Thyroid gland (tissue), 4 donors: ENCODE data around the gene HPCA. TPM values are rescaled to one million over a fixed set of nuclear protein-coding genes. Genes with fewer than 3 reads are reported as not detected.

Experiments used
- DNase-seq, 2 donors: peaks; one replicate each; pipeline ENCODE4 v3.0.0-alpha.2; 2019
- H3K27ac ChIP-seq, 3 donors: fragments of 200-600 bp; sonication (generic); 1 replicate in 2 of 3; 2 replicates in 1 of 3; pipeline ENCODE4 v1.5.1; 2016 to 2019; ENCODE audit warnings: mild to moderate bottlenecking in 1 of 3, moderate library complexity in 1 of 3
- H3K27me3 ChIP-seq: fragments of 200-600 bp; sonication (generic); one replicate; pipeline ENCODE4 v1.5.1; 2019
- H3K36me3 ChIP-seq, 2 donors: fragments of 200-600 bp; sonication (generic); one replicate each; pipeline ENCODE4 v1.5.1; 2016 to 2019
- H3K4me1 ChIP-seq, 2 donors: fragments of 200-600 bp; sonication (generic); one replicate each; pipeline ENCODE4 v1.5.1; 2017 to 2019
- H3K4me3 ChIP-seq, 3 donors: fragments of 200-600 bp; sonication (generic); replicated peaks in 1 of 3; 1 replicate in 2 of 3; 2 replicates in 1 of 3; pipeline ENCODE4 v1.5.1; 2016; ENCODE audit warnings: mild to moderate bottlenecking in 1 of 3
- H3K9me3 ChIP-seq: fragments of 200-600 bp; sonication (generic); one replicate; pipeline ENCODE4 v1.5.1; 2017
- POLR2A ChIP-seq, 2 donors: fragments of 450-650 bp; IDR thresholded peaks; one replicate each; pipeline ENCODE4 v1.6.1; 2017; ENCODE audit warnings: antibody characterized with exemption in 2 of 2, mild to moderate bottlenecking in 2 of 2, moderate library complexity in 1 of 2
- WGBS, 2 donors: methylation state at CpG; one replicate each; pipeline ENCODE4 v1.1.5; 2017; 5-methylcytosine and 5-hydroxymethylcytosine counted together
- intact Hi-C: fragments of 100-400 bp; cut with DNase I; formaldehyde crosslinking; loops from one replicate; pipeline ENCODE4 v1.15.1; 2023
- total RNA-seq, 4 donors: library from RNA; depleted of rRNA; stranded (reverse); fragments of >200 nt; gene quantifications; one replicate each; pipeline ENCODE4 v1.2.3, GENCODE V29; 2016
- TF ChIP-seq, protein P1 (sequence below), 6 experiments: fragments of 200-600 bp in 3 of 6; fragments of 450-650 bp in 3 of 6; sonication (generic) in 3 of 6; IDR thresholded peaks; one replicate each; pipeline ENCODE4 v1.5.1; 2016 to 2019; ENCODE audit warnings: antibody characterized with exemption in 6 of 6, mild to moderate bottlenecking in 2 of 6, inconsistent platforms in 1 of 6, moderate library complexity in 1 of 6

The HPCA gene
- total RNA-seq, 4 donors from 2014 or later, result not detected

DNA sequence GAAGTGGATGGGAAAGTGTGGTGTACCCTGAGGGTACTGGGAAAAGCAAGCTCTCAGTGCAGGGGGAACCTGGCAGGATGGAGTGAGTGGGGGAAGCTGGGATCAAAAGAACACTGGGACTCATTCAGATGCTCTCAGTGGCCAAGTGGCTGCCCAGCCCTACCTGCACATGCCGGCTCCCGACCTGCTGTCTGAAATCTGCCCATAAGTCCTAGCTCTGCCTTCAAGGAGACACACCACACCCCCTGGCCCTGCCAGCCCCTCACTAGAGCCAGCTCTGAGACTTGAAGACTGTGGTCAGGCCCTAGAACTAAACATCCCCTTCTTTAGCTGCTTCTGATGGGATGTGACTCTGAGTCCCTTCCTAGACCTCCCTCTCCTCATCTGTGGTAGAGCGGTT is 12.7 kb downstream of the HPCA start:
- intact Hi-C loops, result no loop called here

DNA sequence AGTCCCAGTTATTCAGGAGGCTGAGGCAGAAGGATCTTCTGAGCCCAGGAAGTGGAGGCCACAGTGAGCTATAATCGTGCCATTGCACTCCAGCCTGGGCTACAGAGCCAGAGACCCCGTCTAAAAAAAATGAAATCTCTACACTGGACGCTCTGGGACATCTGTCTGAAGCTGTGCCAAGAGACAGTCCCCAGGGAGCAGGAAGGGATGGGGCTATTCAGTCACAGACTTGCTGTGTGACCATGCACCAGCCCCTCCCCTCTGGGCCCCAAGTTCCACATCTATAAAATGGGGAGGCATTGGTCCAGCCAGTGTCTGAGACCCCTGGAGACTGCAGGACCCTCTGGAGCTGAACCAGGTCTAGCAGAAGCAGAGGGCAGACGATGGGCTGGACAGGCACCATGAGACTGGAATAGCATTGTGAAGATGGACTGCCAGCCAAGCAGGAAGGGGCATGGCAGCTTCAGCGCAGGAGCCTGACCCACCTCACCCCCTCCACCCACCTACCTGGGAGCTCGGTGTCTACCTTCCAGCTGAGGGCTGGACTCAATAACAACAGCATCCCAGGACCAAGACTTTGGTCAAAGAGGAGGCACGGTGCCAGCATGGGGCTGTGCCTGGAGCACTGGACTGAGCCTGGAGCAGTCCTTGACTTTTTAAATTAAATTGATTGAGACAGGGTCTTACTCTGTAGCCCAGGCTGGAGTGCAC is 13.4 kb downstream of the HPCA start:
- no peak for TF ChIP-seq POLR2A (IDR thresholded peaks at IDR 0.05)
- TF ChIP-seq, protein P1, sequence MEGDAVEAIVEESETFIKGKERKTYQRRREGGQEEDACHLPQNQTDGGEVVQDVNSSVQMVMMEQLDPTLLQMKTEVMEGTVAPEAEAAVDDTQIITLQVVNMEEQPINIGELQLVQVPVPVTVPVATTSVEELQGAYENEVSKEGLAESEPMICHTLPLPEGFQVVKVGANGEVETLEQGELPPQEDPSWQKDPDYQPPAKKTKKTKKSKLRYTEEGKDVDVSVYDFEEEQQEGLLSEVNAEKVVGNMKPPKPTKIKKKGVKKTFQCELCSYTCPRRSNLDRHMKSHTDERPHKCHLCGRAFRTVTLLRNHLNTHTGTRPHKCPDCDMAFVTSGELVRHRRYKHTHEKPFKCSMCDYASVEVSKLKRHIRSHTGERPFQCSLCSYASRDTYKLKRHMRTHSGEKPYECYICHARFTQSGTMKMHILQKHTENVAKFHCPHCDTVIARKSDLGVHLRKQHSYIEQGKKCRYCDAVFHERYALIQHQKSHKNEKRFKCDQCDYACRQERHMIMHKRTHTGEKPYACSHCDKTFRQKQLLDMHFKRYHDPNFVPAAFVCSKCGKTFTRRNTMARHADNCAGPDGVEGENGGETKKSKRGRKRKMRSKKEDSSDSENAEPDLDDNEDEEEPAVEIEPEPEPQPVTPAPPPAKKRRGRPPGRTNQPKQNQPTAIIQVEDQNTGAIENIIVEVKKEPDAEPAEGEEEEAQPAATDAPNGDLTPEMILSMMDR (IDR thresholded peaks at IDR 0.05), result no peak
- Histone ChIP-seq H3K9me3 (no peaks in the 10 kb centered on the region), H3K36me3 (no peaks in the 10 kb centered on the region), H3K27me3 (no peaks in the 10 kb centered on the region), H3K4me3 (no peak overlapping the region), H3K4me1 (peaks cover 8 to 13% of the 10 kb centered on the region in 2 donors), H3K27ac (no peak overlapping the region)
- intact Hi-C loops, result no loop called here
- WGBS, 2 donors, result 63 to 72% methylated on average over 4 to 7 of the region's 7 CpGs
- DNase-seq, result peak in 1 of 2 donors; percentile 43

More for the DNA sequence above, 12.7 kb downstream of the HPCA start:
- no peaks in the 10 kb centered on the region for H3K9me3 ChIP-seq
- no peak for TF ChIP-seq POLR2A (IDR thresholded peaks at IDR 0.05)
- TF ChIP-seq, protein P1 (IDR thresholded peaks at IDR 0.05), result no peak
- no peak overlapping the region for H3K4me3 ChIP-seq
- peaks cover 9 to 13% of the 10 kb centered on the region in 2 donors for H3K4me1 ChIP-seq
- H3K27me3 ChIP-seq, result no peaks in the 10 kb centered on the region
- no peak overlapping the region for H3K27ac ChIP-seq
- WGBS, 2 donors, result 93 to 99% methylated on average over 3 of the region's 3 CpGs
- no peak for DNase-seq
- no peaks in the 10 kb centered on the region for H3K36me3 ChIP-seq

DNA sequence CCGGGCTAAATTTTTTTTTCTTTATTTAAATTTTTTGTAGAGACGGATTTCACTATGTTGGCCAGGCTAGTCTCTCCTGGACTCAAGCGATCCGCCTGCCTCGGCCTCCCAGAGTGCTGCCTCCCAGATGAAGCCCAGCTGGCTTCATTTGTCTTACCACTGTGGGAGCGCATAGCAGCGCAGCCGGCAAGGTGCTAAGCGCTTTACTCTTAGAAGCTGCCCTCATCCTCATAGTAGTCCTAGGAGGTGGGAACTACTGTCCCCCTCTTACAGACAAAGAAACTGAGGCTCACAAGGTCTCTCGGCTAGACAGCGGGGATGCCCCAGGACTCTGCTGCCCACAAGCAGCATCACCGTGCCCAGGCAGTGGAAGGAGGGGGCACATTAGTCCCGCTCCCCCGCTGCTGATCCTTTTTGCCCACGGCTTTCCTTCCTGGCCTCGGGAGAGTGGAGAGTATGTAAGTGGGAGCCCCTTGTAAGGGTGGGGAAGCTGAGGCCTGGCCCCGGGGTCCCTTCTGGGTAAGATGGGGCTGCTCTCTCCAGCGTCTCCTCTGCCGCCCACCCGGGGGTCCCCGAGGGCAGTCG is 14.2 kb downstream of the HPCA start:
- TF ChIP-seq, protein P1 (IDR thresholded peaks at IDR 0.05), result no peak
- peak in 1 of 2 donors; percentile 22 for TF ChIP-seq POLR2A (IDR thresholded peaks at IDR 0.05)
- no peak for DNase-seq
- Histone ChIP-seq H3K9me3 (no peaks in the 10 kb centered on the region), H3K4me1 (peaks cover 8 to 13% of the 10 kb centered on the region in 2 donors), H3K27me3 (no peaks in the 10 kb centered on the region), H3K27ac (peak overlapping the region in 2 of 3 donors; percentile 63 to 68), H3K4me3 (peak overlapping the region; percentile 53 to 78 (median 56)), H3K36me3 (no peaks in the 10 kb centered on the region)
- intact Hi-C loops, result no loop called here
- whole genome bisulfite sequencing, 2 donors, result 40 to 41% methylated on average over 16 to 17 of the region's 22 CpGs

- TF ChIP-seq POLR2A (IDR thresholded peaks at IDR 0.05), result peak in 1 of 2 donors; percentile 40
- TF ChIP-seq, protein P1 (IDR thresholded peaks at IDR 0.05), result peak in 2 of 6 experiments; percentile 11 to 15
- Histone ChIP-seq H3K4me3 (peak within 1 kb of the TSS; percentile 56 to 78 (median 71)), H3K27me3 (no peaks in the 10 kb centered on the region), H3K4me1 (peaks cover 8 to 13% of the 10 kb centered on the region in 2 donors), H3K9me3 (no peaks in the 10 kb centered on the region), H3K36me3 (no peaks in the 10 kb centered on the region), H3K27ac (peak within 1 kb of the TSS in 2 of 3 donors; percentile 63 to 68)
- DNase-seq, result peak; percentile 78 to 79
- WGBS, 2 donors, result 8 to 10% methylated on average over 6 to 8 of the region's 92 CpGs
- intact Hi-C loops, result no loop called here
Observed at GRCh38 chr1:32900956-32901822, 14.9 kb downstream of the HPCA start, which contains the start of gene TMEM54. TMEM54 (minus strand) TSS chr1:32901389; CDS start chr1:32901238, 151 bp downstream.
